Stimulated activated CD8-positive, alpha-beta memory T cell treated with anti-CD3 and anti-CD28 coated beads, Interleukin-2, amount 100 ng/mL, for 1 hour (primary cell): ENCODE measurements around the gene TBCE.
"Not testable (repeated sequence)": the region's sequence is repeated elsewhere in the genome, so short reads cannot be mapped to it uniquely, and the experiment has no call there.

ENCODE experiments used
- DNase-seq, 2 donors: peaks; one replicate each; pipeline ENCODE4 v3.0.0-alpha.2; 2020; ENCODE audit warnings: low read depth in 2 of 2

The TBCE gene

GRCh38 chr1:235351441-235351840 lies 15.8 kb upstream of the TBCE start:
- DNase-seq: no peak

GRCh38 chr1:235351898-235352297 lies 15.3 kb upstream of the TBCE start:
- DNase-seq: no peak

- DNase-seq: no peak
Observed at GRCh38 chr1:235357485-235358373, 9.5 kb upstream of the TBCE start.

- no peak for DNase-seq
Observed at GRCh38 chr1:235358899-235359298, 8.3 kb upstream of the TBCE start.

- not testable (repeated sequence) for DNase-seq
Observed at GRCh38 chr1:235364189-235364588, 3.0 kb upstream of the TBCE start.

GRCh38 chr1:235366286-235366685 lies 941 bp upstream of the TBCE start:
- DNase-seq: no peak

GRCh38 chr1:235368428-235368827 lies 1.2 kb downstream of the TBCE start:
- no peak for DNase-seq

GRCh38 chr1:235369802-235370201 lies 2.6 kb downstream of the TBCE start:
- no peak for DNase-seq

- DNase-seq: no peak
Observed at GRCh38 chr1:235375919-235376605, 8.8 kb downstream of the TBCE start.

GRCh38 chr1:235378134-235378735 lies 11.0 kb downstream of the TBCE start:
- not testable (repeated sequence) for DNase-seq

- not testable (repeated sequence) for DNase-seq
Observed at GRCh38 chr1:235381955-235382739, 14.9 kb downstream of the TBCE start.

GRCh38 chr1:235385633-235386032 lies 18.4 kb downstream of the TBCE start:
- DNase-seq: not testable (repeated sequence)

GRCh38 chr1:235391874-235392273 lies 24.6 kb downstream of the TBCE start:
- no peak for DNase-seq

- no peak for DNase-seq
Observed at GRCh38 chr1:235397733-235398132, 30.5 kb downstream of the TBCE start.

- no peak for DNase-seq
Observed at GRCh38 chr1:235399661-235400060, 32.4 kb downstream of the TBCE start.

GRCh38 chr1:235401251-235401650 lies 34.0 kb downstream of the TBCE start:
- DNase-seq: no peak

GRCh38 chr1:235402457-235403200 lies 35.4 kb downstream of the TBCE start:
- DNase-seq: no peak

- DNase-seq: no peak
Observed at GRCh38 chr1:235403593-235403992, 36.4 kb downstream of the TBCE start.

GRCh38 chr1:235404190-235404589 lies 37.0 kb downstream of the TBCE start:
- DNase-seq: no peak

- DNase-seq: no peak
Observed at GRCh38 chr1:235407419-235407818, 40.2 kb downstream of the TBCE start.

GRCh38 chr1:235408503-235408960 lies 41.3 kb downstream of the TBCE start:
- DNase-seq: no peak
